Stimulated activated CD4-positive, alpha-beta T cell treated with anti-CD3 and anti-CD28 coated beads, Interleukin-1b, Interleukin-23, amount 100 ng/mL, for 4 hours (primary cell): ENCODE data around the gene EPHB4.

Experiments
- DNase-seq, 2 donors: peaks; one replicate each; pipeline ENCODE4 v3.0.0-alpha.2; 2020; ENCODE audit warnings: low read depth in 2 of 2

The EPHB4 gene

GRCh38 chr7:100854146-100854895 lies 27.0 kb upstream of the EPHB4 start:
- no peak for DNase-seq

GRCh38 chr7:100852048-100852872 lies 24.9 kb upstream of the EPHB4 start, which contains the start of gene SLC12A9:
SLC12A9 (plus strand) TSS chr7:100852713; CDS start chr7:100854198, 1,485 bp downstream.
- DNase-seq = peak; percentile 71 to 85

GRCh38 chr7:100847360-100847759 lies 20.0 kb upstream of the EPHB4 start:
- no peak for DNase-seq

GRCh38 chr7:100840470-100841100 lies 13.3 kb upstream of the EPHB4 start:
- no peak for DNase-seq

GRCh38 chr7:100839361-100839760 lies 12.0 kb upstream of the EPHB4 start:
- DNase-seq = no peak

GRCh38 chr7:100837099-100837836 lies 9.9 kb upstream of the EPHB4 start:
- peak; percentile 72 for DNase-seq

- DNase-seq = no peak
Observed at GRCh38 chr7:100836812-100837098, 9.4 kb upstream of the EPHB4 start.

- no peak for DNase-seq
Observed at GRCh38 chr7:100835903-100836811, 8.8 kb upstream of the EPHB4 start.

GRCh38 chr7:100832281-100832633 lies 4.9 kb upstream of the EPHB4 start:
- no peak for DNase-seq

- DNase-seq = no peak
Observed at GRCh38 chr7:100830396-100830795, 3.1 kb upstream of the EPHB4 start.

GRCh38 chr7:100829150-100829716 lies 1.9 kb upstream of the EPHB4 start:
- no peak for DNase-seq

GRCh38 chr7:100826514-100827329 lies 601 bp downstream of the EPHB4 start:
- no peak for DNase-seq

- DNase-seq = no peak
Observed at GRCh38 chr7:100825751-100826513, 1.4 kb downstream of the EPHB4 start.

- DNase-seq = no peak
Observed at GRCh38 chr7:100825215-100825671, 2.1 kb downstream of the EPHB4 start.

GRCh38 chr7:100824499-100825214 lies 2.7 kb downstream of the EPHB4 start:
- no peak for DNase-seq

- no peak for DNase-seq
Observed at GRCh38 chr7:100823534-100823933, 3.8 kb downstream of the EPHB4 start.

GRCh38 chr7:100823140-100823525 lies 4.2 kb downstream of the EPHB4 start:
- DNase-seq = no peak
